Pancreas (tissue), 10 donors: Measurements from ENCODE around the gene KLF9. TPM values are rescaled to one million over a fixed set of nuclear protein-coding genes. Genes with fewer than 3 reads are reported as not detected.

ENCODE experiments used
- ATAC-seq, 4 donors: fragments of 200-7000 bp; cut with Tn5 transposase; one replicate each; pipeline versions ENCODE4 v1.8.0 to v1.9.1; 2020; ENCODE audit warnings: mild to moderate bottlenecking in 4 of 4, moderate library complexity in 4 of 4
- DNase-seq, 6 donors: peaks; one replicate each; pipeline ENCODE4 v3.0.0-alpha.2; 2020
- FAIRE-seq: peaks from 2 replicates; lab custom pipeline; 2012; peaks lifted over from hg19 to GRCh38; lab: Jason Lieb, UNC
- H3K27ac ChIP-seq, 4 donors: fragments of 200-600 bp; sonication (generic); 1 replicate in 3 of 4; 2 replicates in 1 of 4; pipeline versions ENCODE4 v1.5.0 to v1.8.0; 2020
- H3K27me3 ChIP-seq, 4 donors: fragments of 200-600 bp; one replicate each; pipeline ENCODE4 v1.8.0; 2021
- H3K36me3 ChIP-seq, 3 donors: fragments of 200-600 bp; sonication (generic) in 1 of 3; one replicate each; pipeline versions ENCODE4 v1.5.0 to v1.8.0; 2020 to 2021
- H3K4me1 ChIP-seq, 3 donors: fragments of 200-600 bp; one replicate each; pipeline ENCODE4 v1.8.0; 2021
- H3K4me3 ChIP-seq, 4 donors: fragments of 200-600 bp; sonication (generic) in 2 of 4; one replicate each; pipeline versions ENCODE4 v1.5.0 to v1.8.0; 2020 to 2021
- H3K9me3 ChIP-seq, 4 donors: fragments of 200-600 bp; one replicate each; pipeline ENCODE4 v1.8.0; 2021
- CTCF ChIP-seq, 4 donors: fragments of 200-600 bp; sonication (generic) in 3 of 4; IDR thresholded peaks; one replicate each; pipeline versions ENCODE4 v1.5.0 to v1.8.0; 2021; ENCODE audit warnings: antibody characterized with exemption in 4 of 4
- WGBS, 2 donors: extraction: QIAGEN DNeasy Blood & Tissue Kit; methylation state at CpG; one replicate each; pipeline ENCODE4 v1.1.7; 2013; 5-methylcytosine and 5-hydroxymethylcytosine counted together
- intact Hi-C, 3 donors: fragments of 100-400 bp; cut with DNase I; formaldehyde crosslinking; loops; one replicate each; pipeline versions ENCODE4 v1.11.1 to v1.14.2; 2022
- polyA plus RNA-seq, 2 donors: library from polyadenylated mRNA; stranded (reverse); fragments of 200-250 nt; gene quantifications; one replicate each; pipeline ENCODE4 v1.2.3, GENCODE V29; 2013
- total RNA-seq, 6 donors: library from RNA; stranded (reverse); fragmentation: NEBNext Ultra II Directional in 4 of 6; extraction: Animal tissue kit (Norgen Biotek cat#: 25700) in 4 of 6; gene quantifications; one replicate each; pipeline versions ENCODE4 v1.2.1 to v1.2.4, GENCODE V29; 2021 to 2023
- donor health status: healthy with polysubstance abuse.
- donor health status: DM: no; HTN: no; CAD: no; lungs with moderate emphysema.
- donor health status: DM: no; HTN: no; CAD: no.
- donor health status: control.
- donor health status: control.
- donor health status: Bipolar disorder and iron deficiency.
- donor health status: DM: yes; HTN: yes; CAD: no.
- donor health status: DM: no; HTN: no; CAD: no.
- donor health status: DM: no; HTN: no; CAD: no.
- donor health status: DM: yes; HTN: yes; CAD: no.

The KLF9 gene
- total and polyA plus RNA-seq, 8 donors = 8.4 to 32.8 (median 16.5) TPM

DNA sequence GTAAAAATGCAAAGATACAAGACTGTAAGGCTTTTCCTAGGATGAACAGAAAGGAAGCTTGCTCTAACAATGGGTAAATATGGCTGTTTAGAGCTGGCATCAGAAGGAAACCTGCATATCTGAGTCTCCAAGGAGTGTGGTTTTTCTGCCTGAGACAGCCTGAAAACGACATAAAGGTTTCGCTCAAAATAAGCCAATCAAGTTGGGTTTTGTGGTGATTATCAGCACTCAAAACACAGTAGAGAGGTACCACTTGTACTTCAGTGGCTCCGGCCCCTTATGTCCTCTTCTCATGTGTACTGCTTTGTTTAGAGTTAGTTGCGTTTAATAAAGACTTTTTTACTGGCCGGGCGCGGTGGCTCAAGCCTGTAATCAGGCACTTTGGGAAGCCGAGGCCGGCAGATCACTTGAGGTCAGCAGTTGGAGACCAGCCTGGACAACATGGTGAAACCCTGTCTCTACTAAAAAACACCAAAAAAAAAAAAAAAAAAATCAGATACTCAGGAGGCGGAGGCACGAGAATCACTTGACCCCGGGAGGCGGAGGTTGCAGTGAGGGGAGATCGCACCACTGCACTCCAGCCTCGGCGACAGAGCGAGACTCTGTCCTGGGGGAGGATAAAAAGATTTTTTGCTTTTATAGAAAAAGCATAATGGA lies 39.4 kb downstream of the KLF9 start:
- no peaks in the 10 kb centered on the region for H3K9me3 ChIP-seq
- intact Hi-C loops = no loop called here
- no peak for FAIRE-seq
- H3K27me3 ChIP-seq = no peaks in the 10 kb centered on the region
- no peak overlapping the region for H3K27ac ChIP-seq
- no peaks in the 10 kb centered on the region for H3K4me1 ChIP-seq
- no peak for TF ChIP-seq CTCF (IDR thresholded peaks at IDR 0.05)
- ATAC-seq = no peak
- DNase-seq = no peak
- H3K36me3 ChIP-seq = no peaks in the 10 kb centered on the region
- WGBS, 2 donors = 87 to 91% methylated on average over 17 of the region's 17 CpGs
- H3K4me3 ChIP-seq = no peak overlapping the region

GRCh38 chr9:70367305-70367930 lies 47.0 kb downstream of the KLF9 start:
- Histone ChIP-seq H3K36me3 (no peaks in the 10 kb centered on the region), H3K4me3 (no peak overlapping the region), H3K27me3 (no peaks in the 10 kb centered on the region), H3K9me3 (no peaks in the 10 kb centered on the region), H3K4me1 (no peaks in the 10 kb centered on the region), H3K27ac (no peak overlapping the region)
- no peak for ATAC-seq
- intact Hi-C loops = no loop called here
- TF ChIP-seq CTCF (IDR thresholded peaks at IDR 0.05) = no peak
- no peak for DNase-seq
- no peak for FAIRE-seq
- 87 to 90% methylated on average over 6 of the region's 6 CpGs for WGBS, 2 donors

DNA sequence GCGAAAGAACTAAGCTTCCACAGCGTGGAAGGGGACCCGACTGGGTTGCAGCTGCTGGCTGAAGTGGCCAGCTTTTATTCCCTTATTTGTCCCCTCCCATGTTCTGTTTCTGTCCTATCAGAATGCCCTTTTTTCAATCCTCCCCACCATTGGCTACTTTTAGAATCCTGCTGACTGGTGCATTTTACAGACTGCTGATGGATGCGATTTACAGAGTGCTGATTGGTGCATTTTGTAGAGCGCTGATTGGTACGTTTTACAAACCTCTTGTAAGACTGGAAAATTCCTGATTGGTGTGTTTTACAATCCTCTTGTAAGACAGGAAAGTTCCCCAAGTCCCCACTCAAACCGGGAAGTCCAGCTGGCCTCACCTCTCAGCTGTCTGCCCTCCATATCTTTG lies 50.7 kb downstream of the KLF9 start:
- intact Hi-C loops = no loop called here
- WGBS, 2 donors = 94 to 96% methylated on average over 7 of the region's 7 CpGs
- no peak for ATAC-seq
- no peaks in the 10 kb centered on the region for H3K36me3 ChIP-seq
- H3K9me3 ChIP-seq = no peaks in the 10 kb centered on the region
- H3K4me1 ChIP-seq = no peaks in the 10 kb centered on the region
- no peak overlapping the region for H3K4me3 ChIP-seq
- FAIRE-seq = no peak
- no peaks in the 10 kb centered on the region for H3K27me3 ChIP-seq
- DNase-seq = no peak
- no peak overlapping the region for H3K27ac ChIP-seq
- TF ChIP-seq CTCF (IDR thresholded peaks at IDR 0.05) = no peak

- FAIRE-seq (no peak), DNase-seq (no peak), ATAC-seq (no peak)
- intact Hi-C loops = no loop called here
- Histone ChIP-seq H3K27ac (no peak overlapping the region), H3K27me3 (no peaks in the 10 kb centered on the region), H3K4me1 (no peaks in the 10 kb centered on the region), H3K36me3 (no peaks in the 10 kb centered on the region), H3K9me3 (no peaks in the 10 kb centered on the region), H3K4me3 (no peak overlapping the region)
- WGBS, 2 donors = 69 to 79% methylated on average over 7 of the region's 7 CpGs
- no peak for TF ChIP-seq CTCF (IDR thresholded peaks at IDR 0.05)
Observed at GRCh38 chr9:70362952-70363351, 51.5 kb downstream of the KLF9 start.

DNA sequence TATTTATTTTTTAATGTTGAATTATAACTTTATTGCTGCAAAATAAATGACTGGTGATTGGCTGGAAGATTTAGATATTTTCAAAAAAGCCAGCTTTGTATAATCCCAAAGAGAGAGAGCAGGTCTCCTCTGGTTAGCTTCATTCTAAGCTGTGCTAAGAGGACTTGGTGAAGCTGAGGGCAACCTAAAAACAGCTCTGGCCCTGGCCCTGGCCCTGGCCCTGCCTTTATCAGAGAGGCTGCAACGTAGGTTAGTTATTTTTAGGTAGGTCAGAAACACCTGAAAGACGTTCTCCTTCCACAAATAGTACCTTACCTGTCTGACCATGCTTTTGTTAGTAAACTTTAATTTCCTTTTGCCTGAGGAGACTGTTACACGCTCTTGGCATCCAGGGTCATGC lies 58.7 kb downstream of the KLF9 start:
- no peak overlapping the region for H3K4me3 ChIP-seq
- intact Hi-C loops = loop anchor here in 2 of 3 donors (10.0 kb wide), 2 partner anchors 129 to 249 kb away; no protein-coding TSS in a partner anchor
- FAIRE-seq (no peak), ATAC-seq (no peak), DNase-seq (no peak)
- WGBS, 2 donors = 34 to 53% methylated on average over 3 of the region's 3 CpGs
- H3K27ac ChIP-seq = no peak overlapping the region
- peaks cover 0 to 8% (median 0%) of the 10 kb centered on the region in 3 donors for H3K36me3 ChIP-seq
- H3K27me3 ChIP-seq = no peaks in the 10 kb centered on the region
- no peaks in the 10 kb centered on the region for H3K4me1 ChIP-seq
- TF ChIP-seq CTCF (IDR thresholded peaks at IDR 0.05) = no peak
- no peaks in the 10 kb centered on the region for H3K9me3 ChIP-seq
